Skeletal muscle tissue (tissue), 4 donors: Measurements from ENCODE around the gene CRYBA4. TPM values are rescaled to one million over a fixed set of nuclear protein-coding genes. Genes with fewer than 3 reads are reported as not detected.

ENCODE experiments used
- H3K27ac ChIP-seq: one replicate; pipeline ENCODE4 v1.7.0; 2013; ENCODE audit warnings: mild to moderate bottlenecking, low read depth, low read length, inconsistent platforms
- H3K27me3 ChIP-seq, 3 donors: one replicate each; pipeline ENCODE4 v1.7.0; 2013; ENCODE audit warnings: low read length in 3 of 3; ENCODE audit not compliant: control insufficient read depth in 3 of 3, insufficient read depth in 3 of 3
- H3K36me3 ChIP-seq, 3 donors: one replicate each; pipeline ENCODE4 v1.7.0; 2013; ENCODE audit warnings: low read length in 3 of 3; ENCODE audit not compliant: control insufficient read depth in 3 of 3, insufficient read depth in 3 of 3
- H3K4me1 ChIP-seq, 3 donors: one replicate each; pipeline ENCODE4 v1.7.0; 2013; ENCODE audit warnings: low read length in 3 of 3, mild to moderate bottlenecking in 3 of 3; ENCODE audit not compliant: control insufficient read depth in 3 of 3, insufficient read depth in 3 of 3
- H3K4me3 ChIP-seq, 3 donors: one replicate each; pipeline ENCODE4 v1.7.0; 2013; ENCODE audit warnings: low read length in 3 of 3
- H3K9ac ChIP-seq, 3 donors: one replicate each; pipeline ENCODE4 v1.7.0; 2013; ENCODE audit warnings: low read length in 3 of 3, mild to moderate bottlenecking in 3 of 3, moderate library complexity in 2 of 3, low read depth in 1 of 3
- H3K9me3 ChIP-seq, 3 donors: one replicate each; pipeline ENCODE4 v1.7.0; 2013; ENCODE audit warnings: low read length in 3 of 3; ENCODE audit not compliant: control insufficient read depth in 3 of 3
- total RNA-seq: library from RNA; depleted of rRNA; stranded (reverse); fragments of >200 nt; gene quantifications from one replicate; pipeline ENCODE4 v1.2.3, GENCODE V29; 2014
- donor health status: Osteomylitis.

Gene CRYBA4
- total RNA-seq, 1 donor from 2014 or later: not detected

DNA sequence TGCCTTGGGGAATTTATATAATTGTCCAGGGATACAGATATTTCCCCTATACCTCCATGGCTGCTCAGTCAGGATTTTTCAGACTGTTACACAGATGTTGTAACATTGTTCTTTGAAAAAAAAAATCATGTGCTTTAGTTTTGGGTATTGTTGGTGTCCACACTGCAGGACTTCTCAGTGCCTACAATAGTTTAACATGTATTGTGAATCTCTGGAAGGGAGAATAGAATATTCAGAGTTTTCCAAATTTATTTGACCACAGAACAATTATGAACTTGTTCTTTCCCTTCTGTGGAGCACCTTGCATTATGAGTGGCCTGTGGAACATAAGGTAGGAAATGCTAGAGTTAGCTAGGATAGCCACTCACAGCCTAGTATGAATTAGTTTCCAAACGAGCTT, 14.5 kb downstream of the CRYBA4 start:
- Histone ChIP-seq H3K4me1 (no peaks in the 10 kb centered on the region), H3K9me3 (no peaks in the 10 kb centered on the region), H3K9ac (no peak overlapping the region), H3K4me3 (no peak overlapping the region), H3K27ac (no peak overlapping the region), H3K27me3 (peaks cover 0 to 6% (median 4%) of the 10 kb centered on the region in 3 donors), H3K36me3 (no peaks in the 10 kb centered on the region)

DNA sequence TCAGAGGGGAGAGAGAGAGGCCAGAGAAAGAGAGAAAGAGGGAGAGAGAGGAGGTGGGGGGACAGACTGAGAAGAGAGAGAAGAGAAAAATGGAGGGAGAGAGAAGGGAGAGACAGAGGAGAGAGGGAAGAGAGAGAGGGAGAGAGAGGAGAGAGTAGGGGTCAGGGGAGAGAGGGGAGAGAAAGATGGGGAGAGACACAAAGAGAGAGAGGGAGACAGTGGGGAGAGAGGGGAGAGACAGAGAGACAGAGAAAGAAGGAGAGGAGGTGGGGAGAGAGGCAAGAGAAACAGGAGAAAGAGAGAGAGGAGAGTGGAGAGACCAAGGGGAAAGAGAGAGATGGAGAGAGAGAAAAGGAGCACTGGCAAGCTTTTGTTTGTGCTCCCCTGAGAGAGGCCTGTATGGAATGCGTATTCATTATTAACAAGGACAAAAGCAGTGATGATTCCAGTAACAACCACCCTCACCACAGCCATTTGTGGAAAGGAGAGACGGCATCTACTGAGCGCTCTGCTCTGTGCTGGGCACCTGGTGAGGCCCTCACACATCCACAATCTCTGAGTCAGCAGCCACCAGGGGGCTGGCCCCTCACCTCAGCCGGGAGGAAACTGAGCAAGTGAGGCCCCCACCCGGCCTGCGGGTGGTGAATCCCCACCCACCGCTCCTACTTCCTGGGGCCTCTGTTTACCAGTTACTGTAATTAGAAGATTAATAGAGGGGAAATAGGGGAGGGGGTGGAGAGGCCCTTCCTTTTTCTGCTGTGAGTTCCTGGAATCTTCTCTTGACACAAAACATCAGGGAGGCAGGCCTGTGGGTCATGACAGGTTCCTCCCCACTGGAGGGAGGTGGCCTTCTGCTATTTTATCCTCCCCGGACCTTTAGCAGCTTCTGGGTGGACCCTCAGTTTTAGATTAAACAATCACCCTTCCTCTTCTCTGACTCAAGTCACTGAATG, 21.0 kb downstream of the CRYBA4 start:
- Histone ChIP-seq H3K27ac (no peak overlapping the region), H3K4me1 (peaks cover 4 to 9% (median 5%) of the 10 kb centered on the region in 3 donors), H3K9me3 (no peaks in the 10 kb centered on the region), H3K4me3 (no peak overlapping the region), H3K36me3 (no peaks in the 10 kb centered on the region), H3K27me3 (peaks cover 3 to 20% (median 6%) of the 10 kb centered on the region in 3 donors), H3K9ac (no peak overlapping the region)

DNA sequence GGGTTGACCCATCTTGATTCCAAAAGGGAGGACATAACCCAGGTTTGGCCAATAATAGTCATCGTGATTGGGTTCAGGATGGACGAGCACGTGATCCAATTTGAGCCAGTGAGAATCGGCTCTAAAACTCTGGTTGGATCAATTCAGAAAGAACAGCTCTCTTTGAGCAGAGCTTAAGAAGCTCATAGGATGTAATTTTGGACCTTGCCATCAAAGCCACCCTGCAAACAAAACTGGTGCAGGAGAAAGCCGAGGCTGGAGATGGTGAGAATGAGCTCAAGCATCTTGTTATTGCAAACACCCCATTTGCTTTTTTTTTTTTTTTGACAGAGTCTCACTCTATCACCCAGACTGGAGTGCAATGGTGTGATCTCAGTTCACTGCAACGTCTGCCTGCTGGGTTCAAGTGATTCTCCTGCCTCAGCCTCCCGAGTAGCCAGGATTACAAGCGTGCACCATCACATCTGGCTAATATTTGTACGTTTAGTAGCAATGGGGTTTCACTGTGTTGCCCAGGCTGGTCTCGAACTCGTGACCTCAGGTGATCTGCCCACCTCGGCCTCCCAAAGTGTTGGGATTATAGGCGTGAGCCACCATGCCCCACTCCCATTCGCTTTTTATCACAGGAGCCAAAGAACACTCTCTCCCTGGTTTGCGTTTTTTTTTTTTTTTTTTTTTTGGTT, 21.8 kb downstream of the CRYBA4 start:
- no peaks in the 10 kb centered on the region for H3K36me3 ChIP-seq
- no peak overlapping the region for H3K27ac ChIP-seq
- no peaks in the 10 kb centered on the region for H3K9me3 ChIP-seq
- H3K27me3 ChIP-seq: peaks cover 3 to 26% (median 11%) of the 10 kb centered on the region in 3 donors
- H3K9ac ChIP-seq: no peak overlapping the region
- H3K4me3 ChIP-seq: no peak overlapping the region
- H3K4me1 ChIP-seq: peaks cover 5 to 9% (median 7%) of the 10 kb centered on the region in 3 donors

DNA sequence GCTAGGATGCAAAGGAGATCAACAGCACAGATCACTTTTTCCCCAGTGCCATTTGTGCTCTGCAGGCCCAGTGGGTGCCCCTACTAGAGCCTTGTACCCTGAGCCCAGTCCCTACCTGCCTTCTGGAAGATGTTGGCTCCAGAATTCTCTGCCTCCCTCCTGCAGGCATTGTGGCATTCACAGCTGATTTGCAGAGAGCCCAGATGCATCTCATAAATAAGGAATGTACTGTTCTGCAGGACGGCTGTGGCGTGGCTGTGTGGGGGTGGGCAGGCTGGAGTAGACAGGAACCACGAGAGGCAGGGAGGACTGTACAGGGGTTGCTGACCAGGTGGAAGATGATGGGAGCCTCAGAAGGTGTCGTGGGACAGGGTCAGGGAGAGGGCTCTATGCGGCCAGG, 24.4 kb downstream of the CRYBA4 start:
- Histone ChIP-seq H3K9ac (no peak overlapping the region), H3K4me1 (peaks cover 7 to 9% (median 8%) of the 10 kb centered on the region in 3 donors), H3K27me3 (peaks cover 6 to 34% (median 9%) of the 10 kb centered on the region in 3 donors), H3K4me3 (no peak overlapping the region), H3K9me3 (no peaks in the 10 kb centered on the region), H3K36me3 (no peaks in the 10 kb centered on the region), H3K27ac (no peak overlapping the region)

DNA sequence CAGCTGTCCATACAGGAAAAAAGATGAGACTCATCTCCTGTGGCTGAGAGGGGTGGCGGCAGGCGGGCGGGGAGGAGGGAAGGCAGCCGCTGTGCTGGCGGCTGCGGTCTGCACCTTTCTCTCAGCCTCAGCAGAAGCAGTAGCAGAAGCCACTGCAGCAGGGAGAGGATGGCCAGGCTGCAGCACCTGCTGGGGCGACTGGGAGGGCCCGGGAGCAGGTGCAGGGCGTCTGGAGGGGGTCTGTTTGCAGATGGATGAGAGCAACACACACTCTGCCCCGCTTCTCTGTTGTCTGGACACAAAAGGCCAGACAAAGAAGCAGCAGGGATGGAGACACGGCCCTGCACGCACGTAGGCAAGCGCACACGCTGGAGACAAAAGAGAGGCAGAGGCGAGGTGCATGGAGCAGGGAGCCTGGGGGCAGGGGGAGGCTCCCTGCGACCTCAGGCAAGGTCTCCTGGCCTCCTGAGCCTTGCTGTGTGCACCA, 26.3 kb downstream of the CRYBA4 start:
- Histone ChIP-seq H3K36me3 (no peaks in the 10 kb centered on the region), H3K9me3 (no peaks in the 10 kb centered on the region), H3K4me3 (no peak overlapping the region), H3K9ac (no peak overlapping the region), H3K4me1 (peaks cover 7 to 9% (median 8%) of the 10 kb centered on the region in 3 donors), H3K27me3 (peaks cover 12 to 37% (median 25%) of the 10 kb centered on the region in 3 donors), H3K27ac (no peak overlapping the region)

DNA sequence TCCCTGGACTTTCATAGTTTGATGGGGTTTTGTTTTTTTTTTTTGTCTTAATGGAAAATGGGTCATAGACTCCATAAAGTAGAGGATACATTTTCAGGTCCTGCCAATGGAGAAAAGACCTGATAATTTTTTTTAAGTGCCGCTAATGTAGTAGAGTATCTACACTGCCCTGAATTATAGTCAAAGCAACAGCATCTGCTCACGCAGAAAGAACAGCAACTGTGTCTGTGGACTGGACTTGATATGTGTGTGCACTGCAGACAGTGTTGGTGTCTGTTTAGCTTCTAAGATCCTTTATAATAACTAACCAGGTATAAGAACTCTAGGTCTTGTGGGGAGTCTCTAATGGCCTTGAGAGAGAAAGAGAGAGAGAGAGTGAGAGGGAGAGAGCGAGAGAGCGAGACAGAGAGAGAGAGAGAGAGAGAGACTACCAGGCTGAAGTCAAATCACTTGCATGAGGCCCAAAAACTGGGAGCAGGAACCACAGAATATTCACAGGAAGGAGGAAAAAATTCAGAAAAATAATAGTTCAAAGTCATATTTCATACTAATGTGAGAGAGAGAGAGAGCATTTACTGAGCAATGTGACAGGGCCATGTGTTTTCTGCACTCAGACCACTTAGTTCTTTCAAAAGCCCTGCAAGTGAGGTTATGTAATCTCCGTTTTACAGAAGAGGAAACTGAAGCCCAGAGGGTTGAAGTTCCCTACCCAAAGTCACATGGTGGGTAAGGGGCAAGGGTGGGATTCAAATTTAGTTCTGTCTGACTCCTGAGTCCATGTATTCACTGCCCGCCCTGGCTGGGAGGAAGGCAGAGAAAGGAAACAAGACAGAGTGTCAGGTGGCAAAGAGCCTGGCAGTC, 27.0 kb downstream of the CRYBA4 start:
- Histone ChIP-seq H3K4me1 (peaks cover 7 to 9% (median 8%) of the 10 kb centered on the region in 3 donors), H3K4me3 (no peak overlapping the region), H3K27ac (no peak overlapping the region), H3K36me3 (no peaks in the 10 kb centered on the region), H3K27me3 (peaks cover 16 to 40% (median 27%) of the 10 kb centered on the region in 3 donors), H3K9me3 (no peaks in the 10 kb centered on the region), H3K9ac (no peak overlapping the region)

DNA sequence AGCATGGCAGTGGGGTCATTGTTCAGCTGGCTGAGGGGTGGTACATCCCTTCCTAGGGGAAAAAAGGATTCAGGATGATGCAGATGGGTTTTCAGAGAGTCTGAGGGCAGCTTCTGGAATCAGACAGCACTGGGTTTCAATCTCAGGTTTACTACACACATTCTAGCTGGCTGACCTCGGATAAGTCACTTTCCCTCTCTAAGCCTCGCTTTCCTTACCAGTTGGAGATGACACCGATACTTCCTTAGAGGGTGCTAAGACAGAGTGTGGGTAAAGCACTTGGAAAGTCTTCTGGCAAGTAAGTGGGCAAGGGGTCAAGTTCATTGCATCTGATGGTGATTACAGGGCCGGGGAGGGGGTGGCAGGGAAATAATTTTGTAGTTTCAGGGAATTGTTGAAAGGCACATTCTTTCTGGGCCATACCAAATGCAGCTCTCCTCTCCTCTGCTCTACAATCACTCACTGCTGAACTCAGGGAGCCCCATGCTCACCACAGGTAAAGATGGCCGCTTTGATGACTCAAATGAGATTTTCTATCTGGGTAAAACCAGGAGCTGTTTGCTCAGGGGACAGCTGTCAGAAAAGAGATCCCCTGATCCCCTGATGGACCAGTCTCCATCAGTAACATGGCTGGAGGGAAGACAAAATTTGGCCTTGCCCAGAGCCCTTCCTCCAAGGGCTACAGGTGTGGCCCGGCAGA, 29.1 kb downstream of the CRYBA4 start:
- Histone ChIP-seq H3K36me3 (no peaks in the 10 kb centered on the region), H3K27me3 (peaks cover 16 to 40% (median 32%) of the 10 kb centered on the region in 3 donors)

DNA sequence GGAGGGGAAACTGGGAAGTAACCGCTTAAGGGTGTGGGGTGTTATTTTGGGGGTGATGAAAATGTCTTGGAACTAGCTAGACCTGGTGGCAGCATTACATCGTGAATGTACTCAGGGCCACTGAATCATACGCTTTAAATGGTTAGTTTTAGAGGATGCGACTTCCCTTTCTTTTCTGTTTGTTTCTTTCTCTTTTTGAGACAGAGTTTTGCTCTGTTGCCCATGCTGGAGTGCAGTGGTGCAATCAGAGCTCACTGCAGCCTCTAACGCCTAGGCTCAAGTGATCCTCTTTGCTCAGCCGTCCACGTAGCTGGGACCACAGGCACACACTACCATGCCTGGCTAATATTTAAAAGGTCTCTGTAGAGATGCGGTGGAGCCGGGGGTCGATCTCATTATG, 30.1 kb downstream of the CRYBA4 start:
- H3K36me3 ChIP-seq: no peaks in the 10 kb centered on the region
- peaks cover 17 to 34% (median 33%) of the 10 kb centered on the region in 3 donors for H3K27me3 ChIP-seq
- H3K4me1 ChIP-seq: peaks cover 0 to 3% (median 2%) of the 10 kb centered on the region in 3 donors
- H3K9ac ChIP-seq: no peak overlapping the region
- H3K9me3 ChIP-seq: no peaks in the 10 kb centered on the region
- H3K27ac ChIP-seq: no peak overlapping the region
- H3K4me3 ChIP-seq: no peak overlapping the region

More for the DNA sequence above, 29.1 kb downstream of the CRYBA4 start:
- Histone ChIP-seq H3K27ac (no peak overlapping the region), H3K4me1 (peaks cover 0 to 3% (median 2%) of the 10 kb centered on the region in 3 donors), H3K4me3 (no peak overlapping the region), H3K9ac (no peak overlapping the region), H3K9me3 (no peaks in the 10 kb centered on the region)
